ENCODE data around the gene SYNGR4.

SYNGR4 gene

DNA sequence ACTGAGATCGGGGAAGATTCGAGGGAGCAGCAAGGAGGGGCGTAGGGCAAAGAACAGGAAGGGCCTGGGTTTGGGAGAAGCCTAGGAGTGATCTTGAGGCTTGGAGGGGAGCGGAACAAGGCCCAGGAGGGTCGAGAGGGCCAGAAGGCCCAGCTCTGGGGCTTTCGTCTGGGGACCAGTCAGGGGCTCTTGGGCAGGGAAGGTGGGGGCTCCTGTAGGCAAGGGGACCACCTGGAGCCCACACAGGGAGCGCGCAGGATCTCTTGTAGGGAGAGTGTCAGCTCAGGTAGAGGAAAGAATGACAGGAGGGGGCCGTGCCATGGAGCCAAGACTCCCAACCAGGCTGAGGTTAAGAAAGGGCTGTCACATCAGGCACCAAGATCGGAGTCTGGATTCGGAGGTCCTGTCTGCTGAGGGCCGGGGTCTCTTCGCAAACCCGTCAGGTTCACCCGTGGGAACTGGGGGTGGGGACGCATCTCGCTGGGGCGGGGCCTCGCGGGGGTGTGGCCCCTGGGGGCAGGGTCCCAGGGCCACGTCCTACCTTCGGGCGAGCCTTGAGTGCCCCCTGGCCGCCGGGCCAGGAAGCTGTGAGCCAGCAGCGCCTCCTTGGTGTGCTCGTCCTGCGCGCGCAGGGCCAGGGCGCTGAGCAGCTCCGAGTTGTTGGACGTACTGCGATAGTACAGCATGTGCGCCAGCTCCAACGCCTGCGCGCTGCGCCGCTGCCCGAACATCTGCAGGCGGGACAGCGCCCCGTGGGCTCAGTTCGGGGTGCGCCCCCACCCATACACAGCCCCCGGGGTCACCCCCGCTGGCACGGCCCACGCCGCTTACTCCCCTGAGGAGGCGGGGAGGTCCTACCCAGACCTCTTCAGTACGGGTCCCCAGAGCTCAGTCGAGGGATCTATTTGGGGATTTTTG is 30.4 kb upstream of the SYNGR4 start:
- no peak for TF ChIP-seq ZFX (IDR thresholded peaks at IDR 0.05; ENCODE audit: borderline replicate concordance)
- TF ChIP-seq, protein P1, sequence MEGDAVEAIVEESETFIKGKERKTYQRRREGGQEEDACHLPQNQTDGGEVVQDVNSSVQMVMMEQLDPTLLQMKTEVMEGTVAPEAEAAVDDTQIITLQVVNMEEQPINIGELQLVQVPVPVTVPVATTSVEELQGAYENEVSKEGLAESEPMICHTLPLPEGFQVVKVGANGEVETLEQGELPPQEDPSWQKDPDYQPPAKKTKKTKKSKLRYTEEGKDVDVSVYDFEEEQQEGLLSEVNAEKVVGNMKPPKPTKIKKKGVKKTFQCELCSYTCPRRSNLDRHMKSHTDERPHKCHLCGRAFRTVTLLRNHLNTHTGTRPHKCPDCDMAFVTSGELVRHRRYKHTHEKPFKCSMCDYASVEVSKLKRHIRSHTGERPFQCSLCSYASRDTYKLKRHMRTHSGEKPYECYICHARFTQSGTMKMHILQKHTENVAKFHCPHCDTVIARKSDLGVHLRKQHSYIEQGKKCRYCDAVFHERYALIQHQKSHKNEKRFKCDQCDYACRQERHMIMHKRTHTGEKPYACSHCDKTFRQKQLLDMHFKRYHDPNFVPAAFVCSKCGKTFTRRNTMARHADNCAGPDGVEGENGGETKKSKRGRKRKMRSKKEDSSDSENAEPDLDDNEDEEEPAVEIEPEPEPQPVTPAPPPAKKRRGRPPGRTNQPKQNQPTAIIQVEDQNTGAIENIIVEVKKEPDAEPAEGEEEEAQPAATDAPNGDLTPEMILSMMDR (IDR thresholded peaks at IDR 0.05): peak; percentile 89
- peak overlapping the region; percentile 97 for H3K27ac ChIP-seq

DNA sequence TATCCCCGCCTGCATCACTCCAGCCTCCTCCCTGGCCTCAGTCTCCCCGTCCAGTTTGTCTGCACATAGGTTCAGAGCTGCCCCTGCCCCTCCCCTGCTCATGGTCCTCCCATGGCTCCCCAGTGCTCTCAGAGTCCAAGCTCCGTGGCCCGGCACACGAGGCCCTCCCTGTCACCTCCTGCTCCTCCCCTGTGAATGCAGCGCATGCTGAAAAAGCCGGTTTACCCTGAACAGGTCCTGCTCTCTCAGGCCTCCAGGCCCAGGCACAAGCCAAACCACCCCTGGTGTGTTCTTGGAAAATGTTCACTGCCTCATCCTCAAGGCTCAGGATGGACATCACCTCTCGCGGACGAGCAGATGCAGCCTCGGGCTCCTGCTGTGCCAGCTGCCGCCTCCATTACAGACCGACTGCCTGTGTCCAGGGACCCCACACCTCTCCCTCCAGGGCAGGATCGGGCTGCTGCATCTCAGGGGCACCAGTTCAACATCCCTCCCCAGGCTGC is 25.9 kb upstream of the SYNGR4 start:
- H3K27ac ChIP-seq: no peak overlapping the region
- no peak for TF ChIP-seq ZFX (IDR thresholded peaks at IDR 0.05; ENCODE audit: borderline replicate concordance)
- TF ChIP-seq, protein P1 (IDR thresholded peaks at IDR 0.05): no peak

DNA sequence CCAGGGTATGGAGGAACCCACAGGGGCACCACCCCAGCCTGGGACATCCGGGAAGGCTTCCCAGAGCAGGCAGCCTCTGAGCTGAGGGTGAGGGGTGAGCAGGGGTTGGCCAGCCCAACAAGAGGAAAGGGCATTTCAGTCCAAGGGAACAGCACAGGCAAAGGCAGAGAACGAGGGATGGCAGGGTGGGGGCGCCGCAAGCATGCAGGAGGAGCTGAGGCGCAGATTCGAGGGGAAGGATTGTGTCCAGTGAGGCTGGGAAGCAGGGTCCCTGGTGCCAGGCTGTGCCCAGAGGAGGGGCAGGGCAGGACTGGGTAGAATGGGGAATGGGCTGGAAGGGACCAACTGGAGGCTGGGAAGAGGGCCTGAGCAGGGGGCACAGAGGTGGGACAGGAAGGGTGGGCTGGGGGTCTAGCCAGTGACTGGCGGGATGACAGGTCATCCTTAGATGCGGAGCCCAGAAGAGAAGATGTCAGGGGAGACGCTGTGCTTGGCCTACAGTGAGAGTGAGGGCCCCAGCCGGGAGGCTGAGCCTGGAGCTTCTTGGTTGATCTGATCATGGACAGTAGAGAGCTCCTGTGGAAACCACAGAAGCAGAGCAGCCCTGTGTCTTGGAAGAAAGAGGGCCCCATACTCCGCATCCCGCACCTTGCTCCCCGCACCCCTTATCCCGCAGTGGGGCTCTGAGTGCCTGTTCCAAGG is 25.2 kb upstream of the SYNGR4 start:
- no peak overlapping the region for H3K27ac ChIP-seq
- TF ChIP-seq ZFX (IDR thresholded peaks at IDR 0.05; ENCODE audit: borderline replicate concordance): no peak
- TF ChIP-seq, protein P1 (IDR thresholded peaks at IDR 0.05): no peak

DNA sequence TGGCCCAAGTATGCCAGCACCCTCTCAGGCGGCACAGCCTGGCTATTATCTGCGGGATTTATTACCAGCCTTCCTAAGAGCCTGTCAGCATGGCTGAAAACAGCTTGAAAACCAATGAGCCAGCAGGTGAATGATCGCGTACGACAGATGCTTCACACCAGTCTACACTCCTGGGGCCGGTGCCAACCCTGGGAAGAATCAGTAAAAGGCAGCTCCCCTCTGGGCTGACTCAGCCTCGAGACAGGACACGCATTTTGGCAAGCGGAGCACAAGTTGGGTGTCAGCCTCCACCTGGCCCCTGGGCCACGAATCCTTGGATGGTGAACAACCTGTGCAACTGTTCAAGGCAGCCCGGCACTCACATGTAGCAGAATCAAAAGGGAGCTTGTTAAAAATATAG is 23.2 kb upstream of the SYNGR4 start:
- no peak overlapping the region for H3K27ac ChIP-seq
- TF ChIP-seq, protein P1 (IDR thresholded peaks at IDR 0.05): no peak
- TF ChIP-seq ZFX (IDR thresholded peaks at IDR 0.05; ENCODE audit: borderline replicate concordance): no peak

DNA sequence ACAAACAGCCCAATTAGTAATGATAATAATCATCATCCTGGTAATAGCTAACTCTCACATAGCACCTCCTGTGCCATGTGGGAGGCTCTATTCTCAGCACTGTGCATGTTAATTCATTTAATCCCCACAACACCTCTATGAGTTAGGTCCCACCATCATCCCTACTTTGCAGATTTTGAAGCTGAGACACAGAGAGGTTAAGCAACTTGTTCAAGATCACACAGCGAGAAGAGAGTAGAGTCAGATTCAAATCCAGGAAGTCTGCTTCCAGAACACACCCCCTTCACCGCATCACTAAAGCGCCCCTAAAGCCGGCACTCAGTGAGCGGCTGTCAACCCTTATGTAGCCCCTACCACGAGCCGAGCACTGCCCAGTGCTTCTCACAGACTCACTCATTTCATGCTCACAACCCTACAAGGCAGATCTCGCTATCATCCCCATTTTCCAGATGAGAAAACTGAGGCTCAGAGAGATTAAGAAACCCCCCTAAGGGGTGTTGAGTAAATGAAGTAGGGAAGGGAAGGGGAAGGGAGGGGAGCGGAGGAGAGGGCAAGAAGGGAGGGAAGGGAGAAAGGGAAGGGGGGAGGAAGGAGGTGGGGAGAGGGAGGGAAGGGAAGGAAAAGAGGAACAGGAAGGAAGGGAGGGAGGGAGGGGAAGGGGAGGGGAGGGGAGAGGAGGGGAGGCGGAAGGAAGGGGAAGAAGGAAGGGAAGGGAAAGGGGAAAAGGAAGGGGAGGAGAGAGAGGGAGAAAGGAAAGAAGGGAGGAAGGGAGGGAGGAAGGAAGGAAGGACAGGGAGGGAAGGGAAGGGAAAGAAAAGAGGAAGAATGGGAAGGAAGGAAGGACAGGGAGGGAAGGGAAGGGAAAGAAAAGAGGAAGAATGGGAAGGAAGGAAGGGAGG is 22.4 kb upstream of the SYNGR4 start:
- no peak overlapping the region for H3K27ac ChIP-seq
- TF ChIP-seq, protein P1 (IDR thresholded peaks at IDR 0.05): no peak
- no peak for TF ChIP-seq ZFX (IDR thresholded peaks at IDR 0.05; ENCODE audit: borderline replicate concordance)

DNA sequence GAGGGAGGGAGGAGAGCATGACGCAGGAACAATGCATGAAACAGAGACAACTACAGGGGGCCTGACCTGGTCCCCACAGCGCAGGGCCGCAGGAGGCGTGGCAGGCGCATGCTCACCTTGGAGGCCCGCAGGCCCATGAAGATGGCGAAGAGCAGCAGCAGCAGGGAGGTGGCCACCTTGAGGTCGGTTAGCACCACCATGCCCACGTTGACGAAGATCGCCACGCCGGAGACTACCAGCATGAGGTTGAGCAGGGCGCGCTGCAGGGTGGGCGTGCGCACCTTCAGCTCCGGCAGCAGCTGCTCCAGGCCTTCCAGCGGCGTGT is 21.8 kb upstream of the SYNGR4 start:
- TF ChIP-seq, protein P1 (IDR thresholded peaks at IDR 0.05): no peak
- no peak for TF ChIP-seq ZFX (IDR thresholded peaks at IDR 0.05; ENCODE audit: borderline replicate concordance)
- H3K27ac ChIP-seq: no peak overlapping the region
